ENCODE measurements around the gene PDE9A. TPM values are rescaled to one million over a fixed set of nuclear protein-coding genes. Genes with fewer than 3 reads are reported as not detected.

PDE9A gene
- total and polyA plus RNA-seq, 9 donors = 3.9 to 11.3 (median 6.9) TPM

DNA sequence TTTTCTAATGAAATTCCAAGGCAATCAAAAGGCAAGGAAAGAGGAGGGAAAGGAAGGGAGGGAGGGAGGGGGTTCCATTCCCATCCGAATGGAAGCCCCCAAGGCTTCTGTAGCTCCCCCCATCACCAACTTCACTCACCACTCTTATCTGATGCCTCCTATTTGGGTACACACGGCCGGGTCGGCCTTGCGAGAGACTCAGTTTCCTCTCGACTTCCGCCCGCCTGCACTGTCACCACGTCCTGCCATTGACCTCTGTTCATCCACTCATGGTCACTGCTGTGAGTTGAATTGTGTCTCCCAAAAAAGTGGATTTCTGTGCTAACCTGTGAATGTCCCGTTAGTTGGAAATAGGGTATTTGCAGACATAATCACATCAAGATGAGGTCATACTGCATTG is 11.2 kb downstream of the PDE9A start:
- no peaks in the 10 kb centered on the region for H3K9me3 ChIP-seq
- 93 to 95% (median 93%) methylated on average over 10 of the region's 10 CpGs for WGBS, 3 donors
- no peaks in the 10 kb centered on the region for H3K36me3 ChIP-seq
- no peak for DNase-seq
- H3K4me3 ChIP-seq = no peak overlapping the region
- intact Hi-C loops (cut with DNase I) = no loop called here
- H3K27ac ChIP-seq = no peak overlapping the region
- no peaks in the 10 kb centered on the region for H3K27me3 ChIP-seq
- TF ChIP-seq POLR2A (IDR thresholded peaks at IDR 0.05) = no peak
- TF ChIP-seq EP300 (IDR thresholded peaks at IDR 0.05) = no peak
- TF ChIP-seq, protein P1, sequence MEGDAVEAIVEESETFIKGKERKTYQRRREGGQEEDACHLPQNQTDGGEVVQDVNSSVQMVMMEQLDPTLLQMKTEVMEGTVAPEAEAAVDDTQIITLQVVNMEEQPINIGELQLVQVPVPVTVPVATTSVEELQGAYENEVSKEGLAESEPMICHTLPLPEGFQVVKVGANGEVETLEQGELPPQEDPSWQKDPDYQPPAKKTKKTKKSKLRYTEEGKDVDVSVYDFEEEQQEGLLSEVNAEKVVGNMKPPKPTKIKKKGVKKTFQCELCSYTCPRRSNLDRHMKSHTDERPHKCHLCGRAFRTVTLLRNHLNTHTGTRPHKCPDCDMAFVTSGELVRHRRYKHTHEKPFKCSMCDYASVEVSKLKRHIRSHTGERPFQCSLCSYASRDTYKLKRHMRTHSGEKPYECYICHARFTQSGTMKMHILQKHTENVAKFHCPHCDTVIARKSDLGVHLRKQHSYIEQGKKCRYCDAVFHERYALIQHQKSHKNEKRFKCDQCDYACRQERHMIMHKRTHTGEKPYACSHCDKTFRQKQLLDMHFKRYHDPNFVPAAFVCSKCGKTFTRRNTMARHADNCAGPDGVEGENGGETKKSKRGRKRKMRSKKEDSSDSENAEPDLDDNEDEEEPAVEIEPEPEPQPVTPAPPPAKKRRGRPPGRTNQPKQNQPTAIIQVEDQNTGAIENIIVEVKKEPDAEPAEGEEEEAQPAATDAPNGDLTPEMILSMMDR (IDR thresholded peaks at IDR 0.05) = no peak
- H3K4me1 ChIP-seq (ENCODE audit: insufficient read depth) = peaks cover 5% of the 10 kb centered on the region

DNA sequence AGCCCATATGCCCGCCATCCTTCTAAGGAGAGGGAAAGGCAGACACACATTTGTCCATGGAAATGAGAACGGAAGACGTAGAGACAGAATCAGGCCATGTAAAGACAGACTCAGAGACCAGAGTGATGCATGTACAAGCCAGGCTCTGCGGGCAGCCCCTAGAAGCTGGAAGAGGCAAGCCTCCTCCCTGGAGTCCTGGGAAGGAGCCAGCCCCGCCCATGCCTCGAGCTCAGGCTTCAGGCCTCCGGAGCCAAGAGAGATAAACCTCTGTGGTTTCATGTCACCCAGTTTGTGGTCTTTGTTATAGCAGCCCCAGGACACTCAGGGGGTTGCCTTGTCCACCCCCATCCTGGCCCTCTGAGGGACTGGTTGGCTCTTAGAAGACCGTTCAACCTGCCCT is 11.6 kb downstream of the PDE9A start:
- TF ChIP-seq POLR2A (IDR thresholded peaks at IDR 0.05) = no peak
- no peak for TF ChIP-seq EP300 (IDR thresholded peaks at IDR 0.05)
- TF ChIP-seq, protein P1 (IDR thresholded peaks at IDR 0.05) = no peak
- Histone ChIP-seq H3K36me3 (no peaks in the 10 kb centered on the region), H3K4me3 (no peak overlapping the region), H3K4me1 (ENCODE audit: insufficient read depth) (peaks cover 5% of the 10 kb centered on the region), H3K27ac (no peak overlapping the region), H3K27me3 (no peaks in the 10 kb centered on the region), H3K9me3 (no peaks in the 10 kb centered on the region)
- 64 to 75% (median 74%) methylated on average over 8 of the region's 8 CpGs for WGBS, 3 donors
- no peak for DNase-seq
- intact Hi-C loops (cut with DNase I) = no loop called here

DNA sequence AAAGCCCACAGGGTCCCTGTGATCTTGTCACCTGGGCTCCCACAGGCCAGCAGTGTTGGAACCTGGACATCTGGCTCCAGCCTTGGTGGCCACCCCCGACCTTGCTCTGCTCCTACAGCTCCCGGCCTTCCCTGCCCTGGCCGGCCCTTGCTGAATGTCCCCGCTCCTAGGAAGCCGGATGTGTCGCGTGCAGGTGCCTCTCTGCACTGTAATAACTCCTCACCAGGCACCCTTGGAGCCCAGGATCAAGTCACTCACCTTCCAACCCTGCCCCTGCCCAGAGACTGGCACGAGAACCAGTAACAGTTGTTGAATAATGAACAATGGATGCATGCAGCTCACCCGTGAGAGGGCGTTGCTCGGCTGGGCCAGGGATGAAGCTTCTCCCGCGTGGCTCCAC is 12.1 kb downstream of the PDE9A start:
- Histone ChIP-seq H3K4me3 (no peak overlapping the region), H3K36me3 (no peaks in the 10 kb centered on the region), H3K9me3 (no peaks in the 10 kb centered on the region), H3K27ac (no peak overlapping the region), H3K4me1 (ENCODE audit: insufficient read depth) (peaks cover 5% of the 10 kb centered on the region), H3K27me3 (no peaks in the 10 kb centered on the region)
- intact Hi-C loops (cut with DNase I) = no loop called here
- DNase-seq = no peak
- 94 to 98% (median 94%) methylated on average over 10 to 13 of the region's 13 CpGs for WGBS, 3 donors
- TF ChIP-seq EP300 (IDR thresholded peaks at IDR 0.05) (no peak), POLR2A (IDR thresholded peaks at IDR 0.05) (no peak)
- TF ChIP-seq, protein P1 (IDR thresholded peaks at IDR 0.05) = no peak

DNA sequence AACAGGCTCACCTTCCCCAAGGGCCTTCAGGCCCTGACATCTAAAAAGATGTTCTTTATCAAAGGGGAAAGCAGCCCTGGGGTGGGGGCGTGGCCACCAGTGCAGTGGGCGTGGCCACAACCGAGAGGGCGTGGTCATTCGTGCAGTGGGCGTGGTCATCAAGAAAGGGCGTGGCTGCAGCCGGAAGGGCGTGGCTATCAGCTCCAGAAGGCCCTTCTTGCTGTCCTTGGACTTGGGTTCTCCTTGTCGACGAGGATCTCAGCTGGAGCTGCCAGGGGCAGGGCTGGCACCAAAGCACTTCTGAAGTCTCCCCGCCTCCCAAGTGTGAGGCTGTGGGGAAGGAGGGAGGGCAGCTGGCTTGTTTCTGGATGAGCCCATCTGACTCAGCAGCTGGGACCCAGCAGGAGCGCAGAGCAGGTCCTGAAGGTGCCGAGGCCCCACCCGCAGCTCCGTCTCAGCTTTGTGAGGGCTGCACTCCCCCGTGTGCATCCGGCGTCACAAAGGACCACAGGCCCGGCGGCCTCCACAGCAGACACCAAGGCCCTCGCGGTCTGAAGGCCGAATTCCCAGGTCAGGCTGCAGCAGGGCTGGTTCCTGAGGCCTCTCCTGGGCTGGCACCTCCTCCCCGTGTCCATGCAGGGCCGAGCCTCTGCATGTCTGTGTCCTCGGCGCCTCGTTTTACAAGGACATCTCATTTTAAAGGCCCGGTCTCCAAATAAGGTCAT is 12.8 kb downstream of the PDE9A start:
- H3K27ac ChIP-seq = no peak overlapping the region
- TF ChIP-seq, protein P1 (IDR thresholded peaks at IDR 0.05) = no peak
- TF ChIP-seq EP300 (IDR thresholded peaks at IDR 0.05) (no peak), POLR2A (IDR thresholded peaks at IDR 0.05) (no peak)
- WGBS, 3 donors = 84 to 92% (median 87%) methylated on average over 30 of the region's 30 CpGs
- H3K9me3 ChIP-seq = no peaks in the 10 kb centered on the region
- intact Hi-C loops (cut with DNase I) = no loop called here
- H3K27me3 ChIP-seq = no peaks in the 10 kb centered on the region
- no peaks in the 10 kb centered on the region for H3K36me3 ChIP-seq
- no peak overlapping the region for H3K4me3 ChIP-seq
- no peak for DNase-seq
- H3K4me1 ChIP-seq (ENCODE audit: insufficient read depth) = peaks cover 5% of the 10 kb centered on the region
